Dermis blood vessel endothelial cell (primary cell): Measurements from ENCODE around the gene RNU1-4. TPM values are rescaled to one million over a fixed set of nuclear protein-coding genes. Genes with fewer than 3 reads are reported as not detected.
"Not testable (repeated sequence)": the region's sequence is repeated elsewhere in the genome, so short reads cannot be mapped to it uniquely, and the experiment has no call there.

Experiments used
- DNase-seq: peaks from one replicate; pipeline ENCODE4 v3.0.0; 2010
- total RNA-seq: library from RNA; depleted of rRNA; stranded (reverse); fragments of >200 nt; gene quantifications from 2 replicates; pipeline ENCODE4 v1.2.3, GENCODE V29; 2014

RNU1-4 gene
- total RNA-seq, 1 donor from 2014 or later = under 0.01 TPM

- DNase-seq = not testable (repeated sequence)
These were observed 30.7 kb downstream of the RNU1-4 start for GRCh38 chr1:16770896-16771446.

DNA sequence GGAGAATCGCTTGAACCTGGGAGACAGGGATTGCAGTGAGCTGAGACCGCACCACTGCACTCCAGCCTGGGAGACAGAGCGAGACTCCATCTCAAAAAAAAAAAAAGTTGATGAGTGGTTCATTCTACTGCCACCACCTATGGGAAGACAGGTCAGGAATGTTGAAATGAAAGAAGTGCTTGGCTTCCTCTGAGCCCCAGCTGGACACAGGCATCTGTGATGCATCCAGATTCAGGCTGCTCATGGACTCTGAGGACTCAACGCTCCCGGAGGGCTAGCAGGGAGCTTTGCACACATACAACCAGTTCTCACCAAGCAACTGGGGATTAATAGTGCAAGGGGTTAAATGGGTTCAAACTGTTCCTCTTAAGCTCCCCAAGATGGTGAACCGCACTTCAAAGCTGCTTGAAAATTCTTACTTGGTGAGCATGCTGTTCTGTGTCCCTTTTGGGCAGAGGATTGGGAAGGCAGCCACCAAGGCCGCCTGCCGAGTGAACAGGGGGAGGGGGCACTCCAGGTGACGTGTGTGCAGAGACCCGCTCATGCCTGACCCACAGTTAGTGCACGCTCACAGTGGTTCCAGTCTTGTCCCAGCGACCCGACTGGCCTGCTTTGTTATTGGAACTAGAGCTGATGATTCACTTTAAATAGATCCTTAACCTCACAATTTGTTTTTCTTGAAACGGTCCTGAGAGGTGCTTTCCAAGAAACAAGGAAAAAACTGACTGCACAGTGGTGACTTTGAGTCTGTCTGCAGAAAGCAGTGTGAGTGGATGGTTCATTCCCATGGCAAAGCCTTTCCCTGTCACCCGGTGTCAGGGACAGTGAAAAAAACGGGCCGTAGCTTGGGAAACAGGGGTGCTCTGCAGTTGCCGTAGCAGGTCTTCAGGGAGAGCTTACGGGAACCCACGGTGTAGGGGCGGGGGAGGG, 32.2 kb downstream of the RNU1-4 start:
- not testable (repeated sequence) for DNase-seq

- not testable (repeated sequence) for DNase-seq
These were observed 32.9 kb downstream of the RNU1-4 start for GRCh38 chr1:16773205-16773596.

- DNase-seq = not testable (repeated sequence)
These were observed 33.4 kb downstream of the RNU1-4 start for GRCh38 chr1:16773723-16774122.

GRCh38 chr1:16774773-16775172, 34.5 kb downstream of the RNU1-4 start:
- DNase-seq = not testable (repeated sequence)

- not testable (repeated sequence) for DNase-seq
These were observed 35.0 kb downstream of the RNU1-4 start for GRCh38 chr1:16775290-16775689.

GRCh38 chr1:16776248-16776647, 35.9 kb downstream of the RNU1-4 start:
- not testable (repeated sequence) for DNase-seq

DNA sequence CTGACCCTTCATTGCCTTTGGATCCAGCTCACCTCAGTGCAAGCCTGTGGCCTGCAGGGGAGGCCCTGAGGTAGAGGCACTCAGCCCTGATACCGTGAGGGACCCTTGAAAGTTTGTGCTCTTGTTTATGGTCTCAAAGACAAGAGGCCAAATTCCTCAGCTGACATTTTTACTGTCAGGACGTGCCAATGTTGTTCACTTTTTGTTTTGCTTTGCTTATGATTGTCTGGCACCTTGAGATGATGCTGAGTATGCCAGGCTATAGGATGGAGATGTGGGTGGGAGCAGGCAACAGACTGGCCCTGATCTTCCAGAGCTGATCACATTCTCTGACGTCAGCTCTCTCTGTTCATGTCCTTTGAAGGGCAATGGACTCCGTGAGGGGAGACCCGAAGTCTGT, 36.5 kb downstream of the RNU1-4 start:
- DNase-seq = not testable (repeated sequence)

GRCh38 chr1:16777821-16778220, 37.5 kb downstream of the RNU1-4 start:
- DNase-seq = not testable (repeated sequence)

- not testable (repeated sequence) for DNase-seq
These were observed 39.2 kb downstream of the RNU1-4 start for GRCh38 chr1:16779525-16779924.

DNA sequence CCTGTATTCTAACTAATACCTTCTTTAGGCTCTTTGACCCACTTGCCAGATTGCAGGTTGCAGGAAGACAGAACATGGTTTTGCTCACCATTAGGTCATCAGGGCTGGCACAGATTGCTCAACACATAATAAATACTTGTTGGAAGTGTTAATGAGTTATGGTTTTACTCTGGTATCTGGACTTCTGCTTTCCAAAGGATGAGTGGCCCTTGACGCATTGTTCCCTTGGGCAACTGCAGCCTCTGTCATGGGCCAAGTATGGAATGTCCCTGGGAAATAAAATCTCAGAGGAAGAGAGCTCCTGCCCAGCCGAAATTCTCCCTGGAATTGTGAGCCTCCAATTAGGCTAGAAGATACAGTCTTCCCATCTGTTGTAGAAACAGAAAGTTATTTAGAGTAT, 40.7 kb downstream of the RNU1-4 start:
- DNase-seq = not testable (repeated sequence)

DNA sequence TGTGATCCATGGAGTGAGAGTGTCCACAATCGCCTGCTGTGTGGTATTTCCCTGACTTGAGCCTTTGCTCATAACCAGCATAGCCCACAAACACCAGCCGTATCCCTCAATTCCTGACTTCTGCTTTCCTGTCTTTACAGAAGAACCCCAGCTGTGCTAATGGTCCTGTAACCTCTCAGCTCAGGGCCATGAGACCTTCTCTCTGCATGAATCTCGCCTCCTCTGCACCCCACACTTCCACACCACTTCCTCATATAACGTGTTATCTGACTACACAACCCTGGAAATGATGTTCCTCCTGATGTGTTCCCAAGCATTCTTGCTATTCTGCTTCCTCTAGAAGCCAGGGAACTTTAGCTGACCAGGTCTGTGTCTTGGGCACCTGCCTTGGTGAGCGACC, 41.3 kb downstream of the RNU1-4 start:
- not testable (repeated sequence) for DNase-seq

DNA sequence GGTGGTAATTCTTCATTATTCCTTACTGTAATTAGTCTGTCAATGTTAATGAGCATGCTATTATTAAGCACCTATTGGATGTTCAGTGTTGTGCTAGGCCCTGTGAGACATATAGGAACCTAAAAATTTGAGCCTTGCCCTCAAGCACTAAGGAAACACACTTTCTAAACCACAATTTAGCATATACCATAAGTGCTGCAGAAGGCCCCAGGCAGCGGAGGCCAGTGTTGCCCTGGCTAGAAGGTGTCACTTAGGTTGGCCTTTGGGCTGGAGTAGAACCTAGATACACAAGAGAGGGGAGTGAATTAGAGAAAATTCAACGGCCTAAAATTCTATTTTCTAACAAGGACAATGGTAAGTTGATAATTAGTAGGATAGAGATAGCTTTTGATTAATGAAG, 44.6 kb downstream of the RNU1-4 start:
- DNase-seq = not testable (repeated sequence)

DNA sequence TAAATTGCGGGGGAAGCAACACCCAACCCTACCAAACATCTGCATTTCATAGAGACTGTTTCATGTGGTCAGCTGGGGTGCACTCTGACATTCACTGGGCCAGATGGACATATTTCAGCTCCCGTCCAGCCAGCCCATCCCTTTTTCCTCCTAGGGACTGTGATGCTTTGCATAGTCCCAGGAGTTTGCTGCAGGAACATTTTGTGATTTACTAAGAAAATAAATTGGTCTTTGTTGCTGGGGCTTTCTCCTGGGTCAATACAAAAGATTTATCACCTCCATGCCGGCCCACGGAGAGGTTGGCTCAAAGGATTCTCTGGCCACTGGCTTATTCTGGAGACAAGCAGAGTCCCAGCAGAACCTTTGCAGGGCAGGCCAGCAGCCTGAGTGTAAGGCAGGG, 46.0 kb downstream of the RNU1-4 start:
- DNase-seq = not testable (repeated sequence)

DNA sequence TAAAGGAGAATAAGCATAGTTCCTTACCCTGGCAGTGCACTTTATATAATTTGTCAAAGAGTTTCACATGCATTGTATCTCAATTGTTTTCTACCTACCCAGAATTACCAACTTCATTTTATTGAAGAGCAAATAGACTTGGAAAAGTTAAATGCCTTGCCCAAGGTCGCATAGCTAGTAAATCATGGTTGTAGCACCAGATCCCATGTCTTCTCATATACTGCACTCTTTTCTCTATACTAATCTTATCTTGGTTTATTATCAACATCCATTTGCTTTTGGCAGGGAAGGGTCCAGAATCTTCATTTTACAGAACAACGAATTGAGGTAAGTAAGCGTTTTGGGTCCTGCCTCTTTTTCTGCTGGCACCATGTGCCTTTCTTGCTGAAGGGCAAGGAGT, 46.9 kb downstream of the RNU1-4 start:
- not testable (repeated sequence) for DNase-seq

- DNase-seq = not testable (repeated sequence)
These were observed 47.4 kb downstream of the RNU1-4 start for GRCh38 chr1:16787711-16788110.

Other genes with a start within 250 kb of the RNU1-4 start
- gene RNU1-1, start 226.2 kb upstream of the RNU1-4 start, total RNA-seq = under 0.01 TPM in 2 replicates
- 35.1 and 46.3 TPM in 2 replicates for gene NBPF1, start 127.0 kb upstream of the RNU1-4 start, total RNA-seq
- under 0.01 TPM in 2 replicates for gene RNU1-3, start 73.6 kb upstream of the RNU1-4 start, total RNA-seq
- gene RNU1-2, start 155.5 kb downstream of the RNU1-4 start, total RNA-seq = under 0.01 TPM in 2 replicates
- gene CROCC, start 181.4 kb downstream of the RNU1-4 start, total RNA-seq = 19.7 and 20.6 TPM in 2 replicates
- gene MFAP2, start 240.1 kb downstream of the RNU1-4 start, total RNA-seq = 8.9 and 24.5 TPM in 2 replicates